Sigmoid colon (tissue), 7 donors: Measurements from ENCODE around the gene ASH1L. TPM values are rescaled to one million over a fixed set of nuclear protein-coding genes. Genes with fewer than 3 reads are reported as not detected.

Experiments used
- DNase-seq: peaks from one replicate; pipeline ENCODE4 v3.0.0-alpha.2; 2019
- H3K27ac ChIP-seq, 4 donors: fragments of 200-600 bp; sonication (generic); one replicate each; pipeline ENCODE4 v1.5.1; 2016 to 2019; ENCODE audit warnings: mild to moderate bottlenecking in 1 of 4
- H3K27me3 ChIP-seq, 3 donors: fragments of 200-600 bp; sonication (generic); one replicate each; pipeline ENCODE4 v1.5.1; 2019; ENCODE audit warnings: mild to moderate bottlenecking in 1 of 3
- H3K36me3 ChIP-seq, 4 donors: fragments of 200-600 bp; sonication (generic); one replicate each; pipeline ENCODE4 v1.5.1; 2016 to 2019
- H3K4me1 ChIP-seq, 4 donors: fragments of 200-600 bp; sonication (generic); one replicate each; pipeline ENCODE4 v1.5.1; 2017 to 2019
- H3K4me3 ChIP-seq, 4 donors: fragments of 200-600 bp; sonication (generic); one replicate each; pipeline ENCODE4 v1.5.1; 2017 to 2019; ENCODE audit warnings: mild to moderate bottlenecking in 2 of 4, moderate library complexity in 1 of 4
- H3K9me3 ChIP-seq, 4 donors: fragments of 200-600 bp in 3 of 4; sonication (generic) in 3 of 4; one replicate each; pipeline versions ENCODE4 v1.5.1 to v1.6.1; 2013 to 2019
- EP300 ChIP-seq, 4 donors: sonication (generic); formaldehyde crosslinking; IDR thresholded peaks; one replicate each; pipeline ENCODE4 v1.6.1; 2017; ENCODE audit warnings: antibody characterized with exemption in 4 of 4
- POLR2A ChIP-seq, 2 donors: fragments of 450-650 bp; IDR thresholded peaks; one replicate each; pipeline ENCODE4 v1.6.1; 2016; ENCODE audit warnings: antibody characterized with exemption in 2 of 2, mild to moderate bottlenecking in 2 of 2, moderate library complexity in 2 of 2
- POLR2AphosphoS5 ChIP-seq, 4 donors: sonication (generic); formaldehyde crosslinking; IDR thresholded peaks; one replicate each; pipeline ENCODE4 v1.6.1; 2017; ENCODE audit warnings: antibody characterized with exemption in 4 of 4
- WGBS, 2 donors: extraction: QIAGEN DNeasy Blood & Tissue Kit; methylation state at CpG; one replicate each; pipeline ENCODE4 v1.1.7; 2013; 5-methylcytosine and 5-hydroxymethylcytosine counted together
- intact Hi-C: fragments of 100-400 bp; cut with DNase I; formaldehyde crosslinking; loops from one replicate; pipeline ENCODE4 v1.15.1; 2023
- polyA plus RNA-seq, 3 donors: library from polyadenylated mRNA; stranded (reverse); fragments of 200-250 nt; gene quantifications; one replicate each; pipeline ENCODE4 v1.2.3, GENCODE V29; 2013
- total RNA-seq, 4 donors: library from RNA; depleted of rRNA; stranded (reverse); fragments of >200 nt; gene quantifications; one replicate each; pipeline ENCODE4 v1.1.0, GENCODE V29; 2016
- TF ChIP-seq, protein P1 (sequence below), 4 experiments: fragments of 450-650 bp in 3 of 4; fragments of 200-600 bp in 1 of 4; IDR thresholded peaks; one replicate each; pipeline ENCODE4 v1.5.1; 2016 to 2019; ENCODE audit warnings: antibody characterized with exemption in 4 of 4, mild to moderate bottlenecking in 3 of 4, moderate library complexity in 2 of 4
- donor health status: healthy with polysubstance abuse.
- donor health status: Bipolar disorder and iron deficiency.
- donor health status: healthy.

The ASH1L gene
- total and polyA plus RNA-seq, 7 donors, result 4.2 to 70.6 (median 62.4) TPM

- peak; percentile 39 for DNase-seq
- Histone ChIP-seq H3K4me3 (no peak overlapping the region), H3K36me3 (peaks cover 0 to 30% (median 2%) of the 10 kb centered on the region in 4 donors), H3K27ac (no peak overlapping the region), H3K4me1 (peaks cover 0 to 30% (median 25%) of the 10 kb centered on the region in 4 donors), H3K27me3 (no peaks in the 10 kb centered on the region), H3K9me3 (no peaks in the 10 kb centered on the region)
- intact Hi-C loops, result no loop called here
- TF ChIP-seq POLR2A (IDR thresholded peaks at IDR 0.05), result no peak
- no peak for TF ChIP-seq EP300 (IDR thresholded peaks at IDR 0.05)
- TF ChIP-seq POLR2AphosphoS5 (IDR thresholded peaks at IDR 0.05), result no peak
- TF ChIP-seq, protein P1, sequence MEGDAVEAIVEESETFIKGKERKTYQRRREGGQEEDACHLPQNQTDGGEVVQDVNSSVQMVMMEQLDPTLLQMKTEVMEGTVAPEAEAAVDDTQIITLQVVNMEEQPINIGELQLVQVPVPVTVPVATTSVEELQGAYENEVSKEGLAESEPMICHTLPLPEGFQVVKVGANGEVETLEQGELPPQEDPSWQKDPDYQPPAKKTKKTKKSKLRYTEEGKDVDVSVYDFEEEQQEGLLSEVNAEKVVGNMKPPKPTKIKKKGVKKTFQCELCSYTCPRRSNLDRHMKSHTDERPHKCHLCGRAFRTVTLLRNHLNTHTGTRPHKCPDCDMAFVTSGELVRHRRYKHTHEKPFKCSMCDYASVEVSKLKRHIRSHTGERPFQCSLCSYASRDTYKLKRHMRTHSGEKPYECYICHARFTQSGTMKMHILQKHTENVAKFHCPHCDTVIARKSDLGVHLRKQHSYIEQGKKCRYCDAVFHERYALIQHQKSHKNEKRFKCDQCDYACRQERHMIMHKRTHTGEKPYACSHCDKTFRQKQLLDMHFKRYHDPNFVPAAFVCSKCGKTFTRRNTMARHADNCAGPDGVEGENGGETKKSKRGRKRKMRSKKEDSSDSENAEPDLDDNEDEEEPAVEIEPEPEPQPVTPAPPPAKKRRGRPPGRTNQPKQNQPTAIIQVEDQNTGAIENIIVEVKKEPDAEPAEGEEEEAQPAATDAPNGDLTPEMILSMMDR (IDR thresholded peaks at IDR 0.05), result no peak
- WGBS, 2 donors, result 94 to 96% methylated on average over 9 of the region's 9 CpGs
These were observed 244.5 kb downstream of the ASH1L start for GRCh38 chr1:155318082-155318481.

DNA sequence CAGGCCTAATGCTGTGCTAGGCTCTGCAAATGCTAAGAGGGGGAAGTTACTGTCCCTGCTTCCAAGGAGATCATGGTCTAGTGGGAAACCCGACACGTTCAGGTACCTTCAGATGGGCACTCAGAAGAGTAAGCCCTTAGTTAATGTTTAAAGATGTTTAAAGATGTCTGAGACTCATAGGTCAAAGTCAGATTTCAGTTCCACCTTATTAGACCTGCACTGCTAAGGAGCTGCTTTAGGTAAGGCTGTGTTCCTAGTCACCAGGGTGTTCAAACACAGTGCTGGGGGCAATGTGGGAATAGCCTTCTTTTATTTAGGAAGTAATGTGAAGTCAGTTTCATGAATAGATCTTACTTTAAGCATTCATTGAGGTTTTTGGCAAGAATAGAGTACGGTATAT is 245.7 kb downstream of the ASH1L start:
- no peak overlapping the region for H3K4me3 ChIP-seq
- peaks cover 0 to 42% (median 3%) of the 10 kb centered on the region in 4 donors for H3K36me3 ChIP-seq
- peaks cover 0 to 20% (median 17%) of the 10 kb centered on the region in 4 donors for H3K4me1 ChIP-seq
- intact Hi-C loops, result no loop called here
- H3K27ac ChIP-seq, result no peak overlapping the region
- H3K27me3 ChIP-seq, result no peaks in the 10 kb centered on the region
- TF ChIP-seq, protein P1 (IDR thresholded peaks at IDR 0.05), result no peak
- TF ChIP-seq POLR2A (IDR thresholded peaks at IDR 0.05), result no peak
- 35 to 80% methylated on average over 3 of the region's 3 CpGs for WGBS, 2 donors
- DNase-seq, result no peak
- H3K9me3 ChIP-seq, result no peaks in the 10 kb centered on the region

DNA sequence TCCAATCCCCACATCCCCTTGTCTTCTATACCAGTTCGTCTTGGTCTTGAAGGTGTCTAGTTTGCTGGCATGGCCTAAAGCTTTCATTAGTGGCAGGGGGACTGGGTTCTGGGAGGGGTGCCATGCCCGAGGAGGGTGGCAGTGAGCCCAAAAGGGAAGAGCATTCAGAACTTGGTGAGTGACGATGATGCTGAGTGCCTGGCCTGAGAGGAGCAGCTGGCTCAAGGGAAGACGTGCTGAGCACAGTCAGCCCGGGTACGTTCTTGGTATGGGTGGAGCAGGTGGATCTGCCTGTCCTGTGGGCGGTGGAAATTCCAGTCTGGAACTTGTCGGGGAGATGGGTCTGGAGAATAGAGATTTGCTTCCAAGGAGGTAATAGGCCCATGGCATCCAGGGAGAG is 249.3 kb downstream of the ASH1L start:
- Histone ChIP-seq H3K9me3 (no peaks in the 10 kb centered on the region), H3K27ac (no peak overlapping the region), H3K4me1 (peaks cover 0 to 18% (median 15%) of the 10 kb centered on the region in 4 donors), H3K4me3 (no peak overlapping the region), H3K36me3 (peaks cover 0 to 47% (median 3%) of the 10 kb centered on the region in 4 donors), H3K27me3 (no peaks in the 10 kb centered on the region)
- DNase-seq, result no peak
- WGBS, 2 donors, result 91 to 94% methylated on average over 8 of the region's 8 CpGs
- TF ChIP-seq, protein P1 (IDR thresholded peaks at IDR 0.05), result no peak
- TF ChIP-seq EP300 (IDR thresholded peaks at IDR 0.05) (no peak), POLR2A (IDR thresholded peaks at IDR 0.05) (no peak), POLR2AphosphoS5 (IDR thresholded peaks at IDR 0.05) (no peak)
- intact Hi-C loops, result no loop called here

- Histone ChIP-seq H3K36me3 (peaks cover 0 to 34% (median 3%) of the 10 kb centered on the region in 4 donors), H3K9me3 (no peaks in the 10 kb centered on the region), H3K27ac (peak overlapping the region; percentile 88 to 91 (median 90)), H3K27me3 (no peaks in the 10 kb centered on the region), H3K4me1 (peaks cover 0 to 26% (median 19%) of the 10 kb centered on the region in 4 donors), H3K4me3 (peak overlapping the region; percentile 57 to 89 (median 78))
- DNase-seq, result no peak
- TF ChIP-seq, protein P1 (IDR thresholded peaks at IDR 0.05), result no peak
- TF ChIP-seq POLR2A (IDR thresholded peaks at IDR 0.05), result no peak
- no peak for TF ChIP-seq EP300 (IDR thresholded peaks at IDR 0.05)
- no peak for TF ChIP-seq POLR2AphosphoS5 (IDR thresholded peaks at IDR 0.05)
- WGBS, 2 donors, result 7 to 18% methylated on average over 11 of the region's 11 CpGs
- intact Hi-C loops, result loop anchor here (2.0 kb wide), 1 partner anchor 55 kb away; the partner anchor contains the start of gene ENTREP3
These were observed 253.1 kb downstream of the ASH1L start for GRCh38 chr1:155309423-155310021.
